Endodermal cell (in vitro differentiated cells): Measurements from ENCODE around the gene NFIC. TPM values are rescaled to one million over a fixed set of nuclear protein-coding genes. Genes with fewer than 3 reads are reported as not detected.

Experiments used
- DNase-seq: peaks from one replicate; pipeline ENCODE4 v3.0.0-alpha.2; 2017
- H3K27ac ChIP-seq: 2 replicates; pipeline ENCODE4 v1.5.1; 2013; ENCODE audit warnings: mild to moderate bottlenecking, low read depth, low read length, moderate library complexity
- H3K27me3 ChIP-seq: 2 replicates; pipeline ENCODE4 v1.6.1; 2013; ENCODE audit warnings: mild to moderate bottlenecking, low read length, moderate library complexity; ENCODE audit not compliant: insufficient read depth, control insufficient read depth, poor library complexity, severe bottlenecking
- H3K36me3 ChIP-seq: 2 replicates; pipeline ENCODE4 v1.7.0; 2013; ENCODE audit warnings: mild to moderate bottlenecking, low read length, moderate library complexity; ENCODE audit not compliant: control insufficient read depth, insufficient read depth
- H3K4me1 ChIP-seq: one replicate; pipeline ENCODE4 v1.7.0; 2013; ENCODE audit warnings: low read length; ENCODE audit not compliant: control insufficient read depth, insufficient read depth
- H3K4me3 ChIP-seq: 2 replicates; pipeline ENCODE4 v1.5.1; 2013; ENCODE audit warnings: mild to moderate bottlenecking, low read length, moderate library complexity
- H3K9ac ChIP-seq: 2 replicates; pipeline ENCODE4 v1.6.1; 2013; ENCODE audit warnings: mild to moderate bottlenecking, low read length, moderate library complexity; ENCODE audit not compliant: poor library complexity, severe bottlenecking; ENCODE audit errors: extremely low read depth
- H3K9me3 ChIP-seq: 2 replicates; pipeline ENCODE4 v1.6.1; 2013; ENCODE audit warnings: mild to moderate bottlenecking, low read length, moderate library complexity; ENCODE audit not compliant: control insufficient read depth
- H3K27ac Mint-ChIP-seq: 2 replicates; pipeline ENCODE4 v1.8.0; 2020; ENCODE audit warnings: mixed read lengths
- H3K27me3 Mint-ChIP-seq: 2 replicates; pipeline ENCODE4 v1.8.0; 2021; ENCODE audit warnings: mild to moderate bottlenecking, mixed read lengths; ENCODE audit not compliant: insufficient read depth
- H3K36me3 Mint-ChIP-seq: 2 replicates; pipeline ENCODE4 v1.8.0; 2020; ENCODE audit warnings: low read depth, mixed read lengths
- H3K4me1 Mint-ChIP-seq: 2 replicates; pipeline ENCODE4 v1.8.0; 2020; ENCODE audit warnings: mixed read lengths
- H3K4me3 Mint-ChIP-seq: 2 replicates; pipeline ENCODE4 v1.8.0; 2020; ENCODE audit warnings: mild to moderate bottlenecking, moderate library complexity, mixed read lengths
- H3K9me3 Mint-ChIP-seq: 2 replicates; pipeline ENCODE4 v1.8.0; 2020; ENCODE audit warnings: mild to moderate bottlenecking, mixed read lengths
- CTCF ChIP-seq: fragments of 200-600 bp; sonication (generic); conservative IDR thresholded peaks from 2 replicates; pipeline ENCODE4 v1.5.0; 2021; ENCODE audit warnings: antibody characterized with exemption, mild to moderate bottlenecking
- WGBS, 2 experiments: methylation state at CpG; one replicate each; pipeline versions ENCODE4 v1.1.5 to v1.1.7; 2013; ENCODE audit warnings: missing lambda C conversion rate in 2 of 2, mixed read lengths in 1 of 2; ENCODE audit not compliant: insufficient coverage in 1 of 2, insufficient read length in 1 of 2; 5-methylcytosine and 5-hydroxymethylcytosine counted together
- total RNA-seq, 2 donors: library from RNA; stranded (reverse); fragmentation: NEBNext Ultra II Directional in 1 of 2; extraction: Animal tissue kit (Norgen Biotek cat#: 25700) in 1 of 2; gene quantifications; 2 replicates in 1 of 2; 3 replicates in 1 of 2; pipeline ENCODE4 v1.2.1, GENCODE V29; 2021

NFIC gene
- total RNA-seq, 2 donors from 2014 or later, result 5.2 to 6.6 TPM

GRCh38 chr19:3365093-3365835 is 1.1 kb upstream of the NFIC start:
- no peaks in the 10 kb centered on the region for H3K9me3 Mint-ChIP-seq
- H3K4me3 ChIP-seq, result no peak overlapping the region
- H3K36me3 Mint-ChIP-seq, result no peaks in the 10 kb centered on the region
- no peaks in the 10 kb centered on the region for H3K36me3 ChIP-seq
- no peaks in the 10 kb centered on the region for H3K4me1 Mint-ChIP-seq
- peaks cover 96% of the 10 kb centered on the region for H3K27me3 Mint-ChIP-seq
- H3K27ac Mint-ChIP-seq, result no peak overlapping the region
- H3K4me3 Mint-ChIP-seq, result peak overlapping the region; percentile 28
- no peaks in the 10 kb centered on the region for H3K4me1 ChIP-seq
- WGBS, 2 experiments, result 7 to 15% methylated on average over 3 to 9 of the region's 9 CpGs
- no peak for DNase-seq
- H3K27ac ChIP-seq, result no peak overlapping the region
- peaks cover 98% of the 10 kb centered on the region for H3K27me3 ChIP-seq
- H3K9ac ChIP-seq, result no peak overlapping the region
- no peak for TF ChIP-seq CTCF
- no peaks in the 10 kb centered on the region for H3K9me3 ChIP-seq

GRCh38 chr19:3366753-3367627 is 607 bp downstream of the NFIC start:
- H3K27ac Mint-ChIP-seq, result no peak overlapping the region
- Histone ChIP-seq H3K4me3 (peak overlapping the region; percentile 45), H3K9ac (no peak overlapping the region), H3K36me3 (no peaks in the 10 kb centered on the region), H3K27ac (no peak overlapping the region), H3K4me1 (no peaks in the 10 kb centered on the region), H3K27me3 (peaks cover 97% of the 10 kb centered on the region), H3K9me3 (no peaks in the 10 kb centered on the region)
- no peaks in the 10 kb centered on the region for H3K9me3 Mint-ChIP-seq
- H3K36me3 Mint-ChIP-seq, result no peaks in the 10 kb centered on the region
- H3K27me3 Mint-ChIP-seq, result peaks cover 96% of the 10 kb centered on the region
- peak overlapping the region; percentile 43 for H3K4me3 Mint-ChIP-seq
- TF ChIP-seq CTCF, result no peak
- WGBS, 2 experiments, result 0 to 1% methylated on average over 1 to 43 of the region's 65 CpGs
- no peaks in the 10 kb centered on the region for H3K4me1 Mint-ChIP-seq
- peak; percentile 75 for DNase-seq

GRCh38 chr19:3367628-3368440 is 1.5 kb downstream of the NFIC start:
- H3K4me1 Mint-ChIP-seq, result no peaks in the 10 kb centered on the region
- H3K27me3 Mint-ChIP-seq, result peaks cover 96% of the 10 kb centered on the region
- no peak overlapping the region for H3K27ac Mint-ChIP-seq
- WGBS, 2 experiments, result 14% methylated on average over 13 to 24 of the region's 24 CpGs
- TF ChIP-seq CTCF, result no peak
- Histone ChIP-seq H3K9me3 (no peaks in the 10 kb centered on the region), H3K36me3 (no peaks in the 10 kb centered on the region), H3K27me3 (peaks cover 97% of the 10 kb centered on the region), H3K4me3 (no peak overlapping the region), H3K4me1 (no peaks in the 10 kb centered on the region), H3K27ac (no peak overlapping the region), H3K9ac (no peak overlapping the region)
- peak overlapping the region; percentile 43 for H3K4me3 Mint-ChIP-seq
- H3K9me3 Mint-ChIP-seq, result no peaks in the 10 kb centered on the region
- no peak for DNase-seq
- no peaks in the 10 kb centered on the region for H3K36me3 Mint-ChIP-seq
